A549 treated with ZK216348 at 1 μM for 4 hours (cell line): ENCODE data around the gene HASPIN. TPM values are rescaled to one million over a fixed set of nuclear protein-coding genes. Genes with fewer than 3 reads are reported as not detected.

Experiments used
- total RNA-seq: library from RNA; stranded (reverse); fragments of 200-300 nt; extraction: Qiagen RNA extraction; gene quantifications from 5 replicates; pipeline ENCODE4 v1.2.3, GENCODE V29; 2022; ENCODE audit warnings: low read depth

HASPIN gene
- total RNA-seq = 12.3 to 14.9 TPM (median 13.3 TPM) in 5 replicates

GRCh38 chr17:3723556-3724377, at the start of gene HASPIN:
TSS of gene HASPIN (plus strand) at chr17:3723903. CDS start at chr17:3723936, 33 bp downstream.

DNA sequence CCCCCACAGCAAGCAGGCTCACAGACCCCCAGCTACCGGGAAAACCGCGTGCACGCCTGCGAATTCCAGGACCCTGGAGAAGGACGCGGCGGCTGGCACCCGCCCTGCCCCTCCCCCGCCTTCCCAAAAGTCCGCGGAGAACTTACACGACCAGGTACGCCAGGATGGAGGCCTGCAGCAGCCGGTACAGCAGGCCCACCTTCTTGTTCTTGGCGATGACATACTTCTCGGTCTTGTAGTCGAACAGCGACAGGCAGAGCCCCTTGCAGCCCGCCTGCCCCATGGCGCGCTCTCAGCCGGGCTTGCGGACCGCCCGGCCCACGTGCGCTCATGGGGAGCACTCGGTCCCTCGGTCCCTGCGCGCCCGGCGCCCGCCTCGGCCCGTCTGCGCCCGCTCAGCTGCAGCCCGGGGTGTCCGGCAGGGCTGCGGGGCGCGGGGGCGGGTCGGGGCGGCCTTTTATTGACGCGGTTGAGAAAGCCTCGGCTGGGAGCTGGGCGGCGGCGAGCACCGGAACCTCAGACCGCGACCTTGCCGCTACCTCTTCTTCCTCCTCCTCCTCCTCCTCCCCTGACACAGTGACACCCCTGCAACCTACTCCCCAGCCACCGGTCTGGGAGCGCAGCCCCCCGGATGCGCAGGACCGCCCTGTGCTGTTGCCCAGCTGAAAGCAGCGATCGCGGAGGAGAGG, 27.8 kb upstream of the HASPIN start, which contains the start of gene P2RX5:
P2RX5 (minus strand) TSS at position 433 of the 689 bp plus-strand sequence; CDS start at position 283, 150 bp downstream.

Other genes with a start within 250 kb of the HASPIN start
- gene ASPA, start 247.9 kb upstream of the HASPIN start, total RNA-seq = not detected in 5 replicates
- 0.15 to 0.92 TPM (median 0.33 TPM) in 5 replicates for gene TRPV3, start 166.1 kb upstream of the HASPIN start, total RNA-seq
- 3.9 to 5.3 TPM (median 4.9 TPM) in 5 replicates for gene TRPV1, start 114.5 kb upstream of the HASPIN start, total RNA-seq
- gene SHPK, start 87.7 kb upstream of the HASPIN start, total RNA-seq = 10.5 to 17.7 TPM (median 16.4 TPM) in 5 replicates
- 11.8 to 16.0 TPM (median 13.6 TPM) in 5 replicates for gene CTNS, start 87.1 kb upstream of the HASPIN start, total RNA-seq
- gene TAX1BP3, start 55.3 kb upstream of the HASPIN start, total RNA-seq = 273 to 364 TPM (median 322 TPM) in 5 replicates
- gene EMC6, start 55.1 kb upstream of the HASPIN start, total RNA-seq = 114 to 166 TPM (median 151 TPM) in 5 replicates
- 14.6 to 26.1 TPM (median 23.8 TPM) in 5 replicates for gene P2RX5, start 27.7 kb upstream of the HASPIN start, total RNA-seq
- 81.5 to 101 TPM (median 95.8 TPM) in 5 replicates for gene ITGAE, start 77.3 kb downstream of the HASPIN start, total RNA-seq
- 27.7 to 36.5 TPM (median 32.2 TPM) in 5 replicates for gene NCBP3, start 122.3 kb downstream of the HASPIN start, total RNA-seq
- gene CAMKK1, start 169.2 kb downstream of the HASPIN start, total RNA-seq = 17.9 to 21.0 TPM (median 20.2 TPM) in 5 replicates
- gene P2RX1, start 192.6 kb downstream of the HASPIN start, total RNA-seq = 0.05 TPM in 1 of 5 replicates, not detected in the others
- 3.5 to 5.8 TPM (median 4.9 TPM) in 5 replicates for gene ATP2A3, start 240.5 kb downstream of the HASPIN start, total RNA-seq